Activated T-helper 1 cell treated with anti-CD3 and anti-CD28 coated beads, Interleukin-12 subunit alpha, Interleukin-12 subunit beta, Interleukin-2, Interleukin-4 antibody, amounts not matched to agents 30 ng/mL and 10 ng/mL and 1 ng/mL, durations not matched to agents 14 hours and 24 hours and 36 hours (primary cell): ENCODE results near the gene BMP8A. TPM values are rescaled to one million over a fixed set of nuclear protein-coding genes. Genes with fewer than 3 reads are reported as not detected.
A peak's percentile ranks its signal among the peaks of the same experiment; 100 is the strongest.
"Not testable (repeated sequence)": the region's sequence is repeated elsewhere in the genome, so short reads cannot be mapped to it uniquely, and the experiment has no call there.

Source experiments
- DNase-seq: peaks from one replicate; pipeline ENCODE4 v3.0.0; 2021; ENCODE audit warnings: low spot score
- H3K27ac Mint-ChIP-seq: one replicate; pipeline ENCODE4 v1.8.0; 2021; ENCODE audit warnings: mild to moderate bottlenecking, mixed read lengths
- H3K27me3 Mint-ChIP-seq: one replicate; pipeline ENCODE4 v1.8.0; 2022; ENCODE audit warnings: mild to moderate bottlenecking, moderate library complexity, mixed read lengths; ENCODE audit not compliant: insufficient read depth
- H3K36me3 Mint-ChIP-seq: one replicate; pipeline ENCODE4 v1.8.0; 2021; ENCODE audit warnings: low read depth, mixed read lengths
- H3K4me1 Mint-ChIP-seq: one replicate; pipeline ENCODE4 v1.8.0; 2021; ENCODE audit warnings: low read depth, mixed read lengths
- H3K4me3 Mint-ChIP-seq: one replicate; pipeline ENCODE4 v1.8.0; 2021; ENCODE audit warnings: mild to moderate bottlenecking, moderate library complexity, mixed read lengths
- H3K9me3 Mint-ChIP-seq: one replicate; pipeline ENCODE4 v1.8.0; 2021; ENCODE audit warnings: mixed read lengths
- intact Hi-C: fragments of 100-400 bp; cut with micrococcal nuclease; formaldehyde crosslinking; loops from one replicate; pipeline ENCODE4 v1.15.1; 2024
- total RNA-seq: library from RNA; stranded (reverse); gene quantifications from 2 replicates; pipeline ENCODE4 v1.2.3, GENCODE V29; 2022

The BMP8A gene
- total RNA-seq, 1 donor from 2014 or later, result not detected

DNA sequence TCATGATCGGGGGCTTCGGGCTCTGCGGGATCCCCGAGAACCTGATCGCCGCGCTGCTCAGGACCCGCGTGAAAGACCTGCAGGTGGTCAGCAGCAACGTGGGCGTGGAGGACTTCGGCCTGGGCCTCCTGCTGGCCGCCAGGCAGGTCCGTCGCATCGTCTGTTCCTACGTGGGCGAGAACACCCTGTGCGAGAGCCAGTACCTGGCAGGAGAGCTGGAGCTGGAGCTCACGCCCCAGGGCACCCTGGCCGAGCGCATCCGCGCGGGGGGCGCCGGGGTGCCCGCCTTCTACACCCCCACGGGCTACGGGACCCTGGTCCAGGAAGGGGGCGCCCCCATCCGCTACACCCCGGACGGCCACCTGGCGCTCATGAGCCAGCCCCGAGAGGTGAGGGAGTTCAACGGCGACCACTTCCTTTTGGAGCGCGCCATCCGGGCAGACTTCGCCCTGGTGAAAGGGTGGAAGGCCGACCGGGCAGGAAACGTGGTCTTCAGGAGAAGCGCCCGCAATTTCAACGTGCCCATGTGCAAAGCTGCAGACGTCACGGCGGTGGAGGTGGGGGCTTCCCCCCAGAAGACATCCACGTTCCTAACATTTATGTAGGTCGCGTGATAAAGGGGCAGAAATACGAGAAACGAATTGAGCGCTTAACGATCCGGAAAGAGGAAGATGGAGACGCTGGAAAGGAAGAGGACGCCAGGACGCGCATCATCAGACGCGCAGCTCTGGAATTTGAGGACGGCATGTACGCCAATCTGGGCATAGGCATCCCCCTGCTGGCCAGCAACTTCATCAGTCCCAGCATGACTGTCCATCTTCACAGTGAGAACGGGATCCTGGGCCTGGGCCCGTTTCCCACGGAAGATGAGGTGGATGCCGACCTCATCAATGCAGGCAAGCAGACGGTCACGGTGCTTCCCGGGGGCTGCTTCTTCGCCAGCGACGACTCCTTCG, 24.0 kb downstream of the BMP8A start:
- H3K27me3 Mint-ChIP-seq, H3K4me1 Mint-ChIP-seq, H3K36me3 Mint-ChIP-seq, intact Hi-C loops, H3K27ac Mint-ChIP-seq, H3K9me3 Mint-ChIP-seq, DNase-seq: not testable (repeated sequence)
- peak overlapping the region; percentile 70 for H3K4me3 Mint-ChIP-seq

DNA sequence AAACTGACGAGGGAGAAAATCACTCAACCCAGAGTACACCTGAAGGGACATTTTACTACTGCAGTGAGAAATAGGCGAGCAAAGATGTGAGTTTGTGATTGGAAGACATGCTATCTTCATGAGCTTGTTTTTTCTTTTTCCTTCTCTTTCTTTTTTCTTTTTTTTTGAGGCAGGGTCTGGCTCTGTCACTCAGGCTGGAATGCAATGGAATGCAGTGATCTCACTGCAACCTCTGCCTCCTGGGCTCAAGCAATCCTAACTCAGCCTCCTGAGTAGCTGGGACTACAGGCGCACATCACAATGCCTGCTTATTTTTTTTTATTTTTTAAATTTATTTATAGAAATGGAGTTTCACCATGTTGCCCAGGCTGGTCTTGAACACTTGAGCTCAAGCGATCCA, 25.4 kb downstream of the BMP8A start:
- H3K4me3 Mint-ChIP-seq, intact Hi-C loops, H3K27me3 Mint-ChIP-seq, DNase-seq, H3K9me3 Mint-ChIP-seq, H3K4me1 Mint-ChIP-seq, H3K36me3 Mint-ChIP-seq, H3K27ac Mint-ChIP-seq: not testable (repeated sequence)

DNA sequence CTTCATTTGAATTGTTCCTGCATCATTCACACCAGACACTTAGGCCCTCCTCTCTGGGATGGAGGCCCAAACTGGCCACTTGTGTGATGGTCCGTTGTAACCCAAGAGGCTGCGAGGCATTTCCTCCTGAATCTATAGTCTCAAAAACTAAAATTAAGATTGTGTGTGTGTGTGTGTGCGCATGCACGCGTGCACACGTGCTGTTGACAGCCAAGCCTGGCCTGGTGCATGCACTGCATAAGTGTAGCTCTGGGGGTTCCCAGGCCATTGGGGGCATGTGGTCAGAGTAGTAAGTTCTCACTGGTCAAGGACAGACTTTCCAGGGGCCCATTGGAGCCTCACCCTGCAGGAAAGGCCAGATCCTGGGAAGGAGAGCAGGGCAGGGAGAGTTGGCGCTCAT, 26.5 kb downstream of the BMP8A start:
- H3K9me3 Mint-ChIP-seq, DNase-seq, intact Hi-C loops, H3K36me3 Mint-ChIP-seq, H3K27me3 Mint-ChIP-seq, H3K27ac Mint-ChIP-seq, H3K4me3 Mint-ChIP-seq, H3K4me1 Mint-ChIP-seq: not testable (repeated sequence)

DNA sequence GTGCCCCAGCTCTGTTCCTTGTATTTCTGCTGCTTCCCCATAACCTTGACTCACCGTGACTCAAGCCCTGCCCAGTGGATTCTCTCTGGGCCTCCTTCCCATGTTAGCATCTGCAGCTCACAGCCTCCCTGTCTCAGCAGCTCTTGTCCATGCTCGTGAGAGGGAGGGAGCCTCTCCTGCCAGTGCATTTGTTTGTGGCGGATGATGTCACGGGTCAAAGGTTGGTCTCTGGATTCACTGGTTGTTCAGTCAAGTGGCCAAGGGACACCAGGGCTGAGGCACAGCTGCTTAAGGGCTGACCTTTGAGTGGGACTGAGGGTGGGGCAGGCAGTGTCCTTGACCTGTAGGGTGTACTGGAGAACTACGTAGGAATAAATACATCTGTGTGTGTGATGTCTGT, 27.9 kb downstream of the BMP8A start:
- intact Hi-C loops, H3K4me1 Mint-ChIP-seq: not testable (repeated sequence)

DNA sequence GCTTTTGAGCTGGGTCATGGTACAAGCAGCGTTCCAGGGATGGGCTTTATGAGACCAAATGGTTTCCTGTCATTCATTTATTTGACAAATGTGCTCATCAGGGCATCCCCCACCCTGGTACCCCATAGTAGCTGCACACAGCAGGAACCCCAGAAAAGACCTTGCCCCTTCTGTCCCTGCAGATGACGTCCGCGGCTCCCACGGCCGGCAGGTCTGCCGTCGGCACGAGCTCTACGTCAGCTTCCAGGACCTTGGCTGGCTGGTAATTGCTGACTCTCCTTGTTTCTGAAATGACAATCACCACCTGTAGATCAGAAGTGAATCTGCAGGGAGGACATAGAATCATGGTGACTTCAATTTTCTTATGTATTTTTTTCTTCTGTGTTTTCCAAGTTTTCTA, 30.8 kb downstream of the BMP8A start:
- DNase-seq, H3K27ac Mint-ChIP-seq, H3K27me3 Mint-ChIP-seq, H3K4me1 Mint-ChIP-seq, H3K4me3 Mint-ChIP-seq, H3K36me3 Mint-ChIP-seq, intact Hi-C loops, H3K9me3 Mint-ChIP-seq: not testable (repeated sequence)

More for the DNA sequence above, 27.9 kb downstream of the BMP8A start:
- not testable (repeated sequence) for H3K27me3 Mint-ChIP-seq, H3K9me3 Mint-ChIP-seq, DNase-seq, H3K27ac Mint-ChIP-seq, H3K4me3 Mint-ChIP-seq, H3K36me3 Mint-ChIP-seq

DNA sequence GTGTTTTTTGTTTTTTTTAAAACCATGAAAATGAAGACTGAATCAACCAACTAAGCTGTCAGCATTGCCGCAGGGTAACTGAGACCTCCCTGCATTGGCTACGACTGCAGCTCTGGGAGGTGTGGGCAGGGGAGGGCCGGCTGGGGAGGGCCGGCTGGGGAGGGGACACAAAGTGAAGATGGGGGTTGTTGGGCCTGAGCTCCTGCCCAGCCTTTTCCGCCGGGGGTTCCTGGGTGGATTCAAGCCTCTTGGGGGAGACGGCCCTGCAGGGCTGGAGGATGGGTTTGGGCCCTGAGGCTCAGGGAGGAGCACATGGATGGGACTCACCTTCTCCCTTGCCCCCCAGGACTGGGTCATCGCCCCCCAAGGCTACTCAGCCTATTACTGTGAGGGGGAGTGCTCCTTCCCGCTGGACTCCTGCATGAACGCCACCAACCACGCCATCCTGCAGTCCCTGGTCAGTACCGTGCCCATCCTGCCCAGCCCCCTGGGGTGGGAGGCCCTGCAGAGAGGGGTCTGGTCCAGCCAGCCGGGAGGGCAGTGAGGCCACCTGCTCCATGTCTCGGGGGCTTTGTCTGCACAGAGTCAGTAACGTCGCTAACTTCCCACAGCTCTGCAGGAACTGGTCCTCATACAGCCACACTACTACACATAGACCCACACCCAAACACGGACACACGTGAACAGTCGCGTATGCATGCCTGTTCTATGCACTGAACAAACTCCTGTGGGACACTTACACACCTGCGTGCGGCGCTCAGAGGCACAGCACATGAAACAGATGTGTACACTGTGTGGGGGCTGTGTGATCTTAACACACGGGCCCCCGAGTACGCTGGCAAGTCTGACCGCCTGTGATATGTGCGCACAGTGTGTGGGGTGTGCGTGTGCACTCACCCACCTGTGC, 31.5 kb downstream of the BMP8A start:
- Mint-ChIP-seq H3K9me3 (no peaks in the 10 kb centered on the region), H3K4me1 (peaks cover 8% of the 10 kb centered on the region), H3K4me3 (no peak overlapping the region), H3K27ac (no peak overlapping the region), H3K36me3 (no peaks in the 10 kb centered on the region), H3K27me3 (no peaks in the 10 kb centered on the region)
- DNase-seq, result no peak
- intact Hi-C loops, result no loop called here

DNA sequence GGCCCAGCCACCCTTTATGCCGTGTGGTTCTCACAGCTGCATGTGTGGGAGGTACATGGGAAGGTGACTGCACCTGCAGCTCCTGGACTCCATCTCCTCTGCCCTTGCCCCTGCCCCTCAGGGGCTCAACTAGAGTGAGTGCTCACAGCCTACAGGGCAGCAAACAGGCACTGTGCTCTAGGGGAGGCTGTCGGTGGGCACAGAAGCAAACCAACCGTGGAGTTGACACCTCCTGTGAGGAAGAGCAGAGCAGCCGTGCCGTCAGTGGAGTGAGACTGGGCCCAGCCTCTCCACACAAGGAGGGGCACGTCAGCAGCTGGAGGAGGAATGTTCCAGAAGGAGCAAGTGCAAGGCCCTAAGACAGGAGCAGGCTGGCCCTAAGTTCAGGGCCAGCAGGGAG, 32.7 kb downstream of the BMP8A start:
- no peak for DNase-seq
- no peaks in the 10 kb centered on the region for H3K36me3 Mint-ChIP-seq
- H3K27ac Mint-ChIP-seq, result no peak overlapping the region
- H3K4me1 Mint-ChIP-seq, result peaks cover 8% of the 10 kb centered on the region
- H3K9me3 Mint-ChIP-seq, result no peaks in the 10 kb centered on the region
- no peaks in the 10 kb centered on the region for H3K27me3 Mint-ChIP-seq
- intact Hi-C loops, result no loop called here
- no peak overlapping the region for H3K4me3 Mint-ChIP-seq

DNA sequence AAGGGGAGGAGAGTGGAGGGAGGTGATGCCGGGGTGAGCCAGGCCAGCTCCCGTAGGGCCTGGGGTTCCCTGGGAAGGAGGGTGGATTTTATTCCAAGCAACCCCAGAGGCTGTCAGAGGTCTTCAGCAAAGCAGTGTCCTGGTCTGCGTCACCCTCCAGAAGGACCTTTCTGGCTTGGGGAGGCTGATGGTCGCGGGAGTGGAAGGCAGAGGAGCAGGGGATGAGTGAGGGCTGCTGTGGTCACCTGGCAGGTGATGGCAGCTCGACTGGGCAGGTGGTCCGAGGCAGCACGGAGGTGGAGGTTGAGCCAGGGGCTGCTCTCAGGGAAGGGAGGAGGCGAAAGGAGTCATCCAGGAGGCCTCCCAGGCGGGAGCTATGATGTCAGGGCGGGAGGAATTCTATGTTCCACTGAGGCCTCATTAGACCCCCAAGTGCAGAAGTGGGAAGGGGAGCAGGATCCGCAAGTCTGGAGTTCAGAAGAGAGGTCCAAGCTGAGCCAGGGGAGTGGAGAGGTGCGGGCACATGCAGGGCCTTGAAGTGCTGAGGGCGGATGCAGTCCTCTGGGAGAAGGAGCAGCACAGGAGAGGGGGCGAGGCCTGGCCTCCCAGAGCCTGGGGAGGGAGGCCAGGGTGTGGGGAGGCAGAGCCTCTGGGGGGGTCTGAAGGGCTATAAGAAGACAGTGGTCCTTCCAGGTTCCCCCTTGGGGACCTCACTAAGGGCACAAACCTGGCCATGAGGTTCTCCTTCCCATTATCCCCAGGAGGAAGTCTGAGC, 33.3 kb downstream of the BMP8A start:
- H3K9me3 Mint-ChIP-seq, result no peaks in the 10 kb centered on the region
- H3K36me3 Mint-ChIP-seq, result peaks cover 4% of the 10 kb centered on the region
- DNase-seq, result no peak
- H3K27ac Mint-ChIP-seq, result no peak overlapping the region
- peaks cover 8% of the 10 kb centered on the region for H3K4me1 Mint-ChIP-seq
- no peaks in the 10 kb centered on the region for H3K27me3 Mint-ChIP-seq
- H3K4me3 Mint-ChIP-seq, result no peak overlapping the region
- intact Hi-C loops, result no loop called here

DNA sequence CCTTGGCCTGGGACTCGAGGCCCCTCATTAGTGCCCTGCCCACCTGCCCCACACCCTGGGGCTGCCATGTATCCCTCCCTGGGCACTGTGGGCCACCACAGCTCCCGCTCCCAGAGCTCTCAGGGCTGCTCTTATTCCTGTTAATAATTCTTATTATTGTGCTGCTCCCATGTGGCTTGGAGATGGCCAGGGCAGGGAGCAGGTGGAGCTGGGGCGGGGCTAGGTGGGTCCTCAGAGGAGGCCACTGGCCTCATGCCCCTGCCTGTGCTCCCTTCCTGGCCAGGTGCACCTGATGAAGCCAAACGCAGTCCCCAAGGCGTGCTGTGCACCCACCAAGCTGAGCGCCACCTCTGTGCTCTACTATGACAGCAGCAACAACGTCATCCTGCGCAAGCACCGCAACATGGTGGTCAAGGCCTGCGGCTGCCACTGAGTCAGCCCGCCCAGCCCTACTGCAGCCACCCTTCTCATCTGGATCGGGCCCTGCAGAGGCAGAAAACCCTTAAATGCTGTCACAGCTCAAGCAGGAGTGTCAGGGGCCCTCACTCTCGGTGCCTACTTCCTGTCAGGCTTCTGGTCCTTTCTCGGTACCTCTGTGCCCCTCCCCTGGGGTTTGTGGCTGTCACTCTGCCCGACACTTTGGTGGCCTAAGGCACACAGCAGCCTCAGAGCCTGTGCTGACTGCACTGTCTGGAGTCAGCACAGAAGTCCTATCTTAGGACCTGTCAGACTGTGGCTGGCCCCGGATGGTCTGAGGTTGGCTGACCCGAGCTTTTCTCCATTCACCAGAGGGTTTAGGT, 34.1 kb downstream of the BMP8A start:
- H3K27ac Mint-ChIP-seq, result peak overlapping the region; percentile 52
- intact Hi-C loops, result no loop called here
- no peaks in the 10 kb centered on the region for H3K27me3 Mint-ChIP-seq
- peaks cover 5% of the 10 kb centered on the region for H3K36me3 Mint-ChIP-seq
- peak; percentile 51 for DNase-seq
- H3K9me3 Mint-ChIP-seq, result no peaks in the 10 kb centered on the region
- peaks cover 8% of the 10 kb centered on the region for H3K4me1 Mint-ChIP-seq
- H3K4me3 Mint-ChIP-seq, result no peak overlapping the region

DNA sequence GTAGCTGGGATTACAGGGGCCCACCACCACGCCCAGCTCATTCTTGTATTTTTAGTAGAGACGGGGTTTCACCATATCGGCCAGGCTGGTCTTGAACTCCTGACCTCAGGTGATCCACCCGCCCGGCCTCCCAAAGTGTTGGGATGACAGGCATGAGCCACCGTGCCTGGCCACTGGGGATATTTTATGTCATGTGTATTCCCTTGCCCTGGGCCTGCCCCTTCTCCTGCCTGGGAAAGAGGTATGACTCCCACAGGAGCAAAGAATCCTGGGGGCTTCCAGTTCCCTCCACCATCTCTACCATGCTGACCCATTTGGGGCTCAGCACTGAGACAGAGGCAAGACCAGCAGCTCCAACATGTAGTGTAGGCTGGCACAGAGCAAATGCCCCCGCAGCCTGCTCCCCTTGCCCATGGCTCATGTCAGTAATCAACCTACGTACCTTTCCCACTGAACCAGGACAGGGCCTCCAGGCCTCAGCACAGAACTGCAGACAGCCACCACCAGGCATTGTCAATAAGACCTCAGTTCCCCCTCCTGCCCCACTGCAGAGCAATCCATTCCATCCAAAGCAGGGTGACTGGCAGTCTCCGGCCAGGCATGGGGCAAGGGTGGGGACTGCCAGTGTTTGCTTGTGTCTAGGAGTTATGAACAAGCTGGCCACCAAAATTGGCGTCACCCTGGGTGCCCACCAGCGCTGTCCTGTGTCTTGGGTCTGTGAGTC, 35.2 kb downstream of the BMP8A start:
- Mint-ChIP-seq H3K4me1 (peaks cover 8% of the 10 kb centered on the region), H3K27me3 (no peaks in the 10 kb centered on the region), H3K9me3 (no peaks in the 10 kb centered on the region), H3K36me3 (peaks cover 9% of the 10 kb centered on the region), H3K4me3 (no peak overlapping the region), H3K27ac (no peak overlapping the region)
- no peak for DNase-seq
- intact Hi-C loops, result no loop called here

DNA sequence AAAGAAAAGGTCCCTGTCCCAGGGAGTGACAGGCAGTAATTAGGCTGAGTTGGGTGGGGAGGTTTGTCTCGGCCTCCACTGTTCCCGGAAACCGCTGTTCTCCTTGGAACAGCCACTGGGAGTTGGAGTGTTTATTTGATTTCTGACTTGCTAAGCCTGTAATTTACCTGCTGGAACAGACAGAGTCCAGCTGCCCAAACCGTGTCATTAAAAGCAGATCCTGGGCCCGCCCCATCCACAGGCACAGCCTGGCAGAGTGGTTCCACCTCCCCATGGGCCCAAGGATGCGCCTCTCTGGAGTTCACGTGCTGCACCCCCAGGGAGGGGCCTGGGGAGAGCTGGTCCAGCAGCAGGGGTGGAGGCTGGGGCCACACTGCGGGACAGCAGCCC, 35.7 kb downstream of the BMP8A start:
- H3K27ac Mint-ChIP-seq, H3K4me1 Mint-ChIP-seq, intact Hi-C loops, H3K27me3 Mint-ChIP-seq, DNase-seq, H3K4me3 Mint-ChIP-seq, H3K9me3 Mint-ChIP-seq: not testable (repeated sequence)
- peaks cover 13% of the 10 kb centered on the region for H3K36me3 Mint-ChIP-seq
